IPS-18a (cell line): ENCODE results near the gene PMVK.

Experiments
- H3K27ac ChIP-seq: one replicate; pipeline ENCODE4 v1.5.1; 2013; ENCODE audit warnings: low read length
- H3K27me3 ChIP-seq: one replicate; pipeline ENCODE4 v1.6.1; 2013; ENCODE audit warnings: mild to moderate bottlenecking, low read length; ENCODE audit not compliant: control insufficient read depth, insufficient read depth
- H3K36me3 ChIP-seq: one replicate; pipeline ENCODE4 v1.6.1; 2013; ENCODE audit warnings: low read depth, low read length; ENCODE audit not compliant: control insufficient read depth
- H3K4me1 ChIP-seq: one replicate; pipeline ENCODE4 v1.6.1; 2013; ENCODE audit warnings: low read depth, low read length; ENCODE audit not compliant: control insufficient read depth
- H3K4me3 ChIP-seq: one replicate; pipeline ENCODE4 v1.5.1; 2013; ENCODE audit warnings: low read length
- H3K9ac ChIP-seq: one replicate; pipeline ENCODE4 v1.6.1; 2013; ENCODE audit warnings: mild to moderate bottlenecking, low read length, moderate library complexity
- H3K9me3 ChIP-seq: one replicate; pipeline ENCODE4 v1.6.1; 2013; ENCODE audit warnings: low read depth, low read length; ENCODE audit not compliant: control insufficient read depth

Gene PMVK

DNA sequence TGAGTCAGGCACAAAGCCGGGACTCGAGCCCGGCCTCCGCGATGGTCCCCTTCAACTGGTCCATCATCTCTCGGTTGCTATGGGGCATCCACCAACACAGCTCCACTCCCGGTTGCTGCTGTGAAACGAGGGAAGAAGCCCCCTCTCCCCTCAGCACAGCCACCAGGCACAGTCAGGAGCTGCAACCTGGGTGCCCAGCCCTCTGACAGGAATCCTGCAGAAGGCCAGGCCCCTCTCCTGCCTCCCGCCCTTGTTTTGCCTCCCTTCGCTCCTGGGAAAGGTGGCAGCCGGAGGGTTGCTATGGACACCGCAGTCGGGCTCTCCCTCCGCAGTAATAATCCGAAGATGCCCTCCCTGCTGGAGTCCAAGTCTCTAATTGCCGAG lies 57.5 kb downstream of the PMVK start:
- no peaks in the 10 kb centered on the region for H3K27me3 ChIP-seq
- no peak overlapping the region for H3K27ac ChIP-seq
- H3K4me1 ChIP-seq: no peaks in the 10 kb centered on the region
- no peaks in the 10 kb centered on the region for H3K9me3 ChIP-seq
- H3K9ac ChIP-seq: no peak overlapping the region
- no peak overlapping the region for H3K4me3 ChIP-seq
- H3K36me3 ChIP-seq: no peaks in the 10 kb centered on the region

DNA sequence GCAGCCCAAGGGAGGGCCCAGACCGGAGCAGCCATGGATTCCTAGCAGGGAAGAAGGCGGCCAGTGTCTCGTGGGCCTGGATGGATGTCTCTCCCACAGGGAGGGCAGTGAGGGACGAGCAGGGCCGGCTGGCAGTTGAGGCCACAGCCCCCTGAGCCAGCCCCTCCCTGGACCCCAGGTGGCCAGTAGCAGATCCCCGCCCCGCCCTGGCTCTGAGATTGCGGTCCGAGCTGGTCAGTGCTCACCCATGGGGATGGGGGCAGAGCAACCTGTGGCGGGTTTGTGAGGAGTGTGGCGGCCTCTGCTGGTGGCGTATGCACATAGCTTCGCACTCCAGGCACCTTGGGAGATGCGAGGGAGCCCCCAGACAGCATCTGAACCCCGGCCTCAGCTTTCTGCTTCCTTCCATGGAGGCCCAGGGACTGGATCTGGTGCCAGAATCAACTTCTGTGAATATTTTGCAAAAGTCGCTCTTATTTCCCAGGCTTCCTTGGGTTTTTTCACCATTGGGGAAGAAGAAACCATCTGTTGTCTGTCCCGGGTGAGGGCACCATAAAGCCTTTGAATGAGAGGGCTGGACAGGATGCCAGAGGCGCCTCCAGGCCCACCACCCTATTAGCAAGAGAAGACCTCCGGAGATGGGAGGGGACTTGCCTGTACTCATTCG lies 58.0 kb downstream of the PMVK start:
- H3K36me3 ChIP-seq: no peaks in the 10 kb centered on the region
- H3K4me3 ChIP-seq: no peak overlapping the region
- no peak overlapping the region for H3K9ac ChIP-seq
- H3K9me3 ChIP-seq: no peaks in the 10 kb centered on the region
- no peak overlapping the region for H3K27ac ChIP-seq
- H3K27me3 ChIP-seq: no peaks in the 10 kb centered on the region
- no peaks in the 10 kb centered on the region for H3K4me1 ChIP-seq

DNA sequence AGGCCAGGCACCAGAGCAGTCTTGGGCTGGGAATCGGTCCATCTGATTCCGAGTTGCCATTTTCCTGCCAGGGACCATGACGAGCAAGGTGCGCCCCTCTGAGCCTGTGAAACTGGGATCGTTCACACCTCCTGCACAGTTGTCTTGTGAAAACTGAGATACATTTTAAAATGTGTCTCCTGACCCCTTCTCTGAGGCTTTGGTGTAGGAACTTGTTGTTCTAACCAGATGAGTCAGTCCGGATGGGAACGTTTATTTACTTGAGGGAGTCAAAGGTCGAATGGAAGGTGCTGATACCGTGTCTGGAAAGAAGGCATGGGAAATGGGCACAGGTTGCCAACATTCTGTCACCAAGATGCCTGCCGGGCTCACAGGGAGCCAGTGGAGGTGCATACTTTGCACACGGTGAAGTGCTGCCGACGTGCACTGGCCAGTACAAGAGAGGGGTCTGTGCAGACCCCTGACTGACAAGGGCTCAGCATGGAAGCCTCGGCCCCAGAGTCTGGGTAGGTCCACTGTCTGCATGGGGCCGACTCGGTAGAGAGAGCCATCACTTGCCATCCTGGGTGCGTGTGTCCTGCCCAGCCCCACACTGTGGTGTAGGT lies 59.0 kb downstream of the PMVK start:
- Histone ChIP-seq H3K4me1 (no peaks in the 10 kb centered on the region), H3K9me3 (no peaks in the 10 kb centered on the region), H3K27me3 (no peaks in the 10 kb centered on the region), H3K9ac (no peak overlapping the region), H3K36me3 (no peaks in the 10 kb centered on the region), H3K4me3 (no peak overlapping the region), H3K27ac (no peak overlapping the region)

DNA sequence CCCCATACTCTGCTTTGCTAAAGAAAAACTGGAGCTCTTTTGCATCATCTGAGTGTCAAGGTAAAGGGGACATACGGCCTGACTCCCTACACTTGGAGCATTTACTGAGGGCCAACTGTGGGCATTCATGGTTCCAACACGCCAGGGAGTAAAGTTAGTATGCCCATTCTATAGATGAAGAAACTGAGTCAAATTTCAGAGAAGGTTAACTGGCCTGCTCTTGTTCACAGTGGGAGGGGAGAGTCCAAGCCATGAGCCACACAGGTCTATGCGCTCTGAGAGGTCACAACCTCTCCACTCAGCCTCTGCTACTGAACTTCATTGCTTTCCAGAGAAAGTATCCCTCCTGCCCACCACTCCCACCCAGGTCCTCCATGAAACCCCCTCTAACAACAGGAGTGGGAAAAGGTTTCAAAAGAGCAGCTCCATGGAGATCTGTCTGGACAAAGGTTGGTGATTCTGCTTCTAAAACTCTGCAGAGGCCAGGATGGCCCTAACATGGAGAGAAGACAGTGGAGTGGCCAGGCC lies 59.6 kb downstream of the PMVK start:
- no peak overlapping the region for H3K4me3 ChIP-seq
- H3K27ac ChIP-seq: no peak overlapping the region

More for the DNA sequence above, 59.6 kb downstream of the PMVK start:
- Histone ChIP-seq H3K9me3 (no peaks in the 10 kb centered on the region), H3K36me3 (no peaks in the 10 kb centered on the region), H3K27me3 (no peaks in the 10 kb centered on the region), H3K9ac (no peak overlapping the region), H3K4me1 (no peaks in the 10 kb centered on the region)
